K562 (cell line): Measurements from ENCODE around the gene TLL1. TPM values are rescaled to one million over a fixed set of nuclear protein-coding genes. Genes with fewer than 3 reads are reported as not detected.

Experiments used
- ATAC-seq: fragments of 200-7000 bp; cut with Tn5 transposase; 3 replicates; pipeline ENCODE4 v1.9.1; 2020; ENCODE audit warnings: moderate library complexity
- BruUV-seq: library from RNA; stranded (reverse); fragments of 400-500 nt; replicated peaks from 2 replicates; lab custom pipeline; 2021; lab: Mats Ljungman, UMichigan
- CTCF ChIA-PET: fragments of 300-600 bp; formaldehyde crosslinking; extraction: SDS; loops from one replicate; lab custom pipeline; 2021; ENCODE audit warnings: low intra/inter-chr PET ratio; lab: Yijun Ruan, JAX
- POLR2A ChIA-PET: fragments of 300-600, 350-650 bp; sonication (Branson Sonifier 250); formaldehyde crosslinking; extraction: SDS; loops from one replicate; lab custom pipeline; 2021; ENCODE audit warnings: antibody characterized with exemption, inconsistent platforms; lab: Yijun Ruan, JAX
- DNase-seq, 4 experiments: peaks; one replicate each; pipeline versions ENCODE4 v3.0.0 to v3.0.0-alpha.2; 2011 to 2018; ENCODE audit warnings: low spot score in 3 of 4, mixed read lengths in 3 of 4; ENCODE audit errors: extremely low read depth in 1 of 4
- FAIRE-seq: peaks from 2 replicates; lab custom pipeline; 2011; peaks lifted over from hg19 to GRCh38; lab: Jason Lieb, UNC
- H2AFZ ChIP-seq: 2 replicates; pipeline ENCODE4 v1.6.0; 2011; ENCODE audit warnings: low read depth, low read length, control low read depth, inconsistent platforms
- H3K27ac ChIP-seq: fragments of 200-600 bp; 3 replicates; pipeline ENCODE4 v1.8.0; 2011; ENCODE audit warnings: low read depth, mild to moderate bottlenecking, control low read depth, inconsistent platforms, low read length, moderate library complexity, mixed read lengths; ENCODE audit errors: extremely low read depth
- H3K27me3 ChIP-seq, 2 experiments: fragments of 300-600 bp in 1 of 2; 2 replicates in 1 of 2; 3 replicates in 1 of 2; pipeline versions ENCODE4 v1.6.0 to v1.8.0; 2011; ENCODE audit warnings: inconsistent platforms in 2 of 2, low read length in 2 of 2, mild to moderate bottlenecking in 1 of 2, mixed read lengths in 1 of 2, moderate library complexity in 1 of 2; ENCODE audit not compliant: control insufficient read depth in 2 of 2, insufficient read depth in 2 of 2
- H3K36me3 ChIP-seq: fragments of 300-600 bp; 3 replicates; pipeline ENCODE4 v1.8.0; 2011; ENCODE audit warnings: mild to moderate bottlenecking, low read length, inconsistent platforms; ENCODE audit not compliant: control insufficient read depth, insufficient read depth
- H3K4me1 ChIP-seq, 2 experiments: fragments of 200-600 bp in 1 of 2; replicated peaks in 1 of 2; 2 replicates in 1 of 2; 3 replicates in 1 of 2; pipeline versions ENCODE4 v1.5.1 to v1.8.0; 2011; ENCODE audit warnings: inconsistent platforms in 2 of 2, low read length in 2 of 2, mild to moderate bottlenecking in 1 of 2, mixed read lengths in 1 of 2, moderate library complexity in 1 of 2; ENCODE audit not compliant: control insufficient read depth in 2 of 2, insufficient read depth in 2 of 2
- H3K4me2 ChIP-seq: 2 replicates; pipeline ENCODE4 v1.6.1; 2011; ENCODE audit warnings: low read length, control low read depth, inconsistent platforms, mixed read lengths; ENCODE audit not compliant: insufficient read depth
- H3K4me3 ChIP-seq: fragments of 200-600 bp; sonication (generic), shearing (Covaris generic); 2 replicates; pipeline ENCODE4 v1.5.1; 2016; ENCODE audit warnings: control low read depth, inconsistent platforms
- H3K79me2 ChIP-seq: fragments of 200-600 bp; 3 replicates; pipeline ENCODE4 v1.8.0; 2011; ENCODE audit warnings: low read length, inconsistent platforms; ENCODE audit not compliant: control insufficient read depth, insufficient read depth
- H3K9ac ChIP-seq, 2 experiments: 2 replicates each; pipeline versions ENCODE4 v1.6.0 to v1.6.1; 2011; ENCODE audit warnings: low read depth in 2 of 2, low read length in 2 of 2, control low read depth in 1 of 2, inconsistent platforms in 1 of 2, mild to moderate bottlenecking in 1 of 2, mixed read lengths in 1 of 2; ENCODE audit not compliant: insufficient read depth in 1 of 2
- H3K9me1 ChIP-seq: one replicate; pipeline ENCODE4 v1.6.0; 2011; ENCODE audit warnings: inconsistent platforms, mild to moderate bottlenecking, low read length, moderate library complexity; ENCODE audit not compliant: control insufficient read depth, insufficient read depth
- H3K9me3 ChIP-seq: replicated peaks from 2 replicates; pipeline ENCODE4 v1.5.1; 2011; ENCODE audit warnings: low read depth, low read length, inconsistent platforms; ENCODE audit not compliant: control insufficient read depth, insufficient read depth
- H4K20me1 ChIP-seq: replicated peaks from 2 replicates; pipeline ENCODE4 v1.6.1; 2011; ENCODE audit warnings: low read length, inconsistent platforms, mixed read lengths; ENCODE audit not compliant: control insufficient read depth, insufficient read depth
- SUPT5H ChIP-seq: fragments of 450-650 bp; IDR thresholded peaks from 2 replicates; pipeline ENCODE4 v1.6.1; 2016
- WGBS: fragments of 100-300 bp; shearing (Covaris generic); methylation state at CpG from one replicate; pipeline ENCODE4 v1.1.6; 2016; ENCODE audit warnings: low coverage, mixed read lengths; ENCODE audit not compliant: insufficient coverage; ENCODE audit errors: missing lambda C conversion rate; 5-methylcytosine and 5-hydroxymethylcytosine counted together
- in situ Hi-C: fragments of 300-500 bp; cut with MboI; formaldehyde crosslinking; loops from 4 replicates; pipeline ENCODE4 v1.15.0; 2018; ENCODE audit warnings: inconsistent platforms, mixed read lengths
- intact Hi-C: fragments of 100-400 bp; cut with micrococcal nuclease; formaldehyde crosslinking; loops from 2 replicates; pipeline ENCODE4 v1.14.2; 2022
- polyA plus RNA-seq, 8 experiments: library from polyadenylated mRNA; depleted of rRNA in 4 of 8; stranded (reverse) in 5 of 8; unstranded in 3 of 8; fragments of >200 nt; fragmentation: Nextera tagmentation in 2 of 8; fragmentation: Illumina TruSeq in 1 of 8; extraction: Ambion mirVana in 2 of 8; extraction: Trizol in 1 of 8; gene quantifications; 2 replicates each; pipeline versions ENCODE4 v1.2.1 to v1.2.3, GENCODE V29; 2011 to 2014; ENCODE audit warnings: inconsistent platforms in 1 of 8, missing spikeins in 1 of 8
- total RNA-seq, 7 experiments: library from RNA; depleted of rRNA in 6 of 7; stranded (reverse); fragments of >200 nt in 6 of 7; fragmentation: Illumina TruSeq in 2 of 7; extraction: Trizol in 2 of 7; gene quantifications; 2 replicates each; pipeline versions ENCODE4 v1.2.1 to v1.2.3, GENCODE V29; 2011 to 2021; ENCODE audit warnings: low replicate concordance in 1 of 7
- TF ChIP-seq, protein P1 (sequence below): fragments of 250-450 bp; sonication (Bioruptor Pico); IDR thresholded peaks from 2 replicates; pipeline ENCODE4 v1.4.0; 2020
- TF ChIP-seq, protein P2 (sequence below): sonication (generic); formaldehyde crosslinking; IDR thresholded peaks from 2 replicates; pipeline ENCODE4 v1.8.1; 2023; ENCODE audit warnings: mild to moderate bottlenecking, missing genetic modification reagents
- TF ChIP-seq, protein P3 (sequence below), 2 experiments: fragments of 450-650 bp in 1 of 2; sonication (generic) in 1 of 2; formaldehyde crosslinking in 1 of 2; IDR thresholded peaks in 1 of 2; conservative IDR thresholded peaks in 1 of 2; 2 replicates each; pipeline versions ENCODE4 v1.6.1 to v1.8.1; 2016 to 2023; ENCODE audit warnings: mild to moderate bottlenecking in 2 of 2, moderate library complexity in 2 of 2, inconsistent platforms in 1 of 2, missing genetic modification reagents in 1 of 2

TLL1 gene
- total and polyA plus RNA-seq, 9 of the 15 experiments (the other 6 are each of a cell fraction or from before 2014, with no cell fraction given) = not detected

DNA sequence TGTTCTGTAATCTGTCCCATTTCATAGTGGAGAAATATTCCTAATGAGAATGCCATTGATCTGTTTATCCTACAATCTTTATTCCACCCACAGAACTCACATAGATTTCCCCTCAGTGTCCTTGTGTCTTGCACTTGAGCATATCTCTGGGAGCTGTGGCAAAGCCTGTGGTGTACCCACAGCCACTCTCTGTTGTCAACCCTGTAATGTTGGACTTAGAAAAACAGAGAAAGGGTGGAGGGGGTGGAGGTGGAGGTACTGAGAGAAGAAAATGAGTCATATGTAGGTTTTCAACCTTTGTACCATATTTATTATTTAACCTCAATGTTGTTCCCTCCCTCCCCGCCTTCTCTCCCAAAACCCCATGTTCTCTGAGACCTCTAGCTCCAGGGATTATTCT, 46.9 kb upstream of the TLL1 start (continued):
- TF ChIP-seq, protein P1, sequence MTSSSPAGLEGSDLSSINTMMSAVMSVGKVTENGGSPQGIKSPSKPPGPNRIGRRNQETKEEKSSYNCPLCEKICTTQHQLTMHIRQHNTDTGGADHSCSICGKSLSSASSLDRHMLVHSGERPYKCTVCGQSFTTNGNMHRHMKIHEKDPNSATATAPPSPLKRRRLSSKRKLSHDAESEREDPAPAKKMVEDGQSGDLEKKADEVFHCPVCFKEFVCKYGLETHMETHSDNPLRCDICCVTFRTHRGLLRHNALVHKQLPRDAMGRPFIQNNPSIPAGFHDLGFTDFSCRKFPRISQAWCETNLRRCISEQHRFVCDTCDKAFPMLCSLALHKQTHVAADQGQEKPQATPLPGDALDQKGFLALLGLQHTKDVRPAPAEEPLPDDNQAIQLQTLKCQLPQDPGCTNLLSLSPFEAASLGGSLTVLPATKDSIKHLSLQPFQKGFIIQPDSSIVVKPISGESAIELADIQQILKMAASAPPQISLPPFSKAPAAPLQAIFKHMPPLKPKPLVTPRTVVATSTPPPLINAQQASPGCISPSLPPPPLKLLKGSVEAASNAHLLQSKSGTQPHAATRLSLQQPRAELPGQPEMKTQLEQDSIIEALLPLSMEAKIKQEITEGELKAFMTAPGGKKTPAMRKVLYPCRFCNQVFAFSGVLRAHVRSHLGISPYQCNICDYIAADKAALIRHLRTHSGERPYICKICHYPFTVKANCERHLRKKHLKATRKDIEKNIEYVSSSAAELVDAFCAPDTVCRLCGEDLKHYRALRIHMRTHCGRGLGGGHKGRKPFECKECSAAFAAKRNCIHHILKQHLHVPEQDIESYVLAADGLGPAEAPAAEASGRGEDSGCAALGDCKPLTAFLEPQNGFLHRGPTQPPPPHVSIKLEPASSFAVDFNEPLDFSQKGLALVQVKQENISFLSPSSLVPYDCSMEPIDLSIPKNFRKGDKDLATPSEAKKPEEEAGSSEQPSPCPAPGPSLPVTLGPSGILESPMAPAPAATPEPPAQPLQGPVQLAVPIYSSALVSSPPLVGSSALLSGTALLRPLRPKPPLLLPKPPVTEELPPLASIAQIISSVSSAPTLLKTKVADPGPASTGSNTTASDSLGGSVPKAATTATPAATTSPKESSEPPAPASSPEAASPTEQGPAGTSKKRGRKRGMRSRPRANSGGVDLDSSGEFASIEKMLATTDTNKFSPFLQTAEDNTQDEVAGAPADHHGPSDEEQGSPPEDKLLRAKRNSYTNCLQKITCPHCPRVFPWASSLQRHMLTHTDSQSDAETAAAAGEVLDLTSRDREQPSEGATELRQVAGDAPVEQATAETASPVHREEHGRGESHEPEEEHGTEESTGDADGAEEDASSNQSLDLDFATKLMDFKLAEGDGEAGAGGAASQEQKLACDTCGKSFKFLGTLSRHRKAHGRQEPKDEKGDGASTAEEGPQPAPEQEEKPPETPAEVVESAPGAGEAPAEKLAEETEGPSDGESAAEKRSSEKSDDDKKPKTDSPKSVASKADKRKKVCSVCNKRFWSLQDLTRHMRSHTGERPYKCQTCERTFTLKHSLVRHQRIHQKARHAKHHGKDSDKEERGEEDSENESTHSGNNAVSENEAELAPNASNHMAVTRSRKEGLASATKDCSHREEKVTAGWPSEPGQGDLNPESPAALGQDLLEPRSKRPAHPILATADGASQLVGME = no peak
- no peak for TF ChIP-seq SUPT5H

DNA sequence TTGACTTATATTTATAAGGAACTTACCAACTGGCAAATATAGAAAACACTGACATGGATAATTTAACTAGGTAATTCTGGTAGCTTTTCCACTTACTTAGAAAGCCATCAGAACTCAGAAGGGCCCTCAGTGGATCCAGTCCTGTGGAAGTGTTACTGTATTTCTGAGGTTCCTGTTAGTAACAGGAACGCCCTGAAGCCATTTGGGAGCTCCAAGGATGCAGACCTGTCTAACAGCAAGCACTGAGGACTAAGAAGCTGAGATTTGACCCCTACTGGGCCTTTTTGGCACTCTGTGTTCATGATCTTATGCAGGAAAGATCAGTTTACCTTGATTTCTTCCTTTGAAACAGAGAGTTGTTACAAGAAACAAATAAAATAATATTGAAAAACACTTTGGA, 46.0 kb upstream of the TLL1 start:
- no peak for FAIRE-seq
- no peak overlapping the region for H2AFZ ChIP-seq
- H3K27ac ChIP-seq = no peak overlapping the region

More for the DNA sequence above, 46.0 kb upstream of the TLL1 start:
- intact Hi-C loops = no loop called here
- DNase-seq (no peak), ATAC-seq (no peak)
- in situ Hi-C loops = no loop called here
- H3K79me2 ChIP-seq = no peaks in the 10 kb centered on the region
- H3K9ac ChIP-seq = no peak overlapping the region
- POLR2A ChIA-PET = no interaction called here
- WGBS = 9% methylated on average over 1 of the region's 1 CpG
- H3K27me3 ChIP-seq = no peaks in the 10 kb centered on the region
- H4K20me1 ChIP-seq = no peaks in the 10 kb centered on the region
- H3K4me1 ChIP-seq = no peaks in the 10 kb centered on the region
- no peak overlapping the region for H3K4me3 ChIP-seq
- no TSS peak for BruUV-seq
- H3K4me2 ChIP-seq = no peak overlapping the region
- no peaks in the 10 kb centered on the region for H3K9me1 ChIP-seq
- TF ChIP-seq, protein P2, sequence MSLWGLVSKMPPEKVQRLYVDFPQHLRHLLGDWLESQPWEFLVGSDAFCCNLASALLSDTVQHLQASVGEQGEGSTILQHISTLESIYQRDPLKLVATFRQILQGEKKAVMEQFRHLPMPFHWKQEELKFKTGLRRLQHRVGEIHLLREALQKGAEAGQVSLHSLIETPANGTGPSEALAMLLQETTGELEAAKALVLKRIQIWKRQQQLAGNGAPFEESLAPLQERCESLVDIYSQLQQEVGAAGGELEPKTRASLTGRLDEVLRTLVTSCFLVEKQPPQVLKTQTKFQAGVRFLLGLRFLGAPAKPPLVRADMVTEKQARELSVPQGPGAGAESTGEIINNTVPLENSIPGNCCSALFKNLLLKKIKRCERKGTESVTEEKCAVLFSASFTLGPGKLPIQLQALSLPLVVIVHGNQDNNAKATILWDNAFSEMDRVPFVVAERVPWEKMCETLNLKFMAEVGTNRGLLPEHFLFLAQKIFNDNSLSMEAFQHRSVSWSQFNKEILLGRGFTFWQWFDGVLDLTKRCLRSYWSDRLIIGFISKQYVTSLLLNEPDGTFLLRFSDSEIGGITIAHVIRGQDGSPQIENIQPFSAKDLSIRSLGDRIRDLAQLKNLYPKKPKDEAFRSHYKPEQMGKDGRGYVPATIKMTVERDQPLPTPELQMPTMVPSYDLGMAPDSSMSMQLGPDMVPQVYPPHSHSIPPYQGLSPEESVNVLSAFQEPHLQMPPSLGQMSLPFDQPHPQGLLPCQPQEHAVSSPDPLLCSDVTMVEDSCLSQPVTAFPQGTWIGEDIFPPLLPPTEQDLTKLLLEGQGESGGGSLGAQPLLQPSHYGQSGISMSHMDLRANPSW (CRISPR knock-in tag) = no peak
- TF ChIP-seq, protein P3, sequence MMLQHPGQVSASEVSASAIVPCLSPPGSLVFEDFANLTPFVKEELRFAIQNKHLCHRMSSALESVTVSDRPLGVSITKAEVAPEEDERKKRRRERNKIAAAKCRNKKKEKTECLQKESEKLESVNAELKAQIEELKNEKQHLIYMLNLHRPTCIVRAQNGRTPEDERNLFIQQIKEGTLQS (IDR thresholded peaks at IDR 0.05) = no peak
- TF ChIP-seq, protein P3 (CRISPR knock-in tag; conservative IDR thresholded peaks at IDR 0.05) = no peak
- TF ChIP-seq, all 486 proteins: peak for 0
- CTCF ChIA-PET = no interaction called here
- Histone ChIP-seq H3K36me3 (no peaks in the 10 kb centered on the region), H3K9me3 (no peaks in the 10 kb centered on the region)
